Measurements from ENCODE around the gene ALPG.
"Not testable (repeated sequence)": the region's sequence is repeated elsewhere in the genome, so short reads cannot be mapped to it uniquely, and the experiment has no call there.

Gene ALPG

GRCh38 chr2:232419245-232420072 lies 12.8 kb downstream of the ALPG start:
- Mint-ChIP-seq H3K27ac (no peak overlapping the region), H3K4me1 (peaks cover 9% of the 10 kb centered on the region), H3K4me3 (peak overlapping the region; percentile 60), H3K36me3 (no peaks in the 10 kb centered on the region), H3K27me3 (peaks cover 18% of the 10 kb centered on the region), H3K9me3 (no peaks in the 10 kb centered on the region)

- Mint-ChIP-seq H3K27me3 (peaks cover 18% of the 10 kb centered on the region), H3K36me3 (no peaks in the 10 kb centered on the region), H3K4me3 (no peak overlapping the region), H3K27ac (no peak overlapping the region), H3K9me3 (no peaks in the 10 kb centered on the region), H3K4me1 (peaks cover 9% of the 10 kb centered on the region)
Observed at GRCh38 chr2:232420073-232420454, 13.4 kb downstream of the ALPG start.

- H3K27ac Mint-ChIP-seq = no peak overlapping the region
Observed at GRCh38 chr2:232420463-232421188, 14.0 kb downstream of the ALPG start.

GRCh38 chr2:232421189-232421785 lies 14.6 kb downstream of the ALPG start:
- Mint-ChIP-seq H3K9me3 (no peaks in the 10 kb centered on the region), H3K36me3 (no peaks in the 10 kb centered on the region), H3K27ac (no peak overlapping the region), H3K4me3 (no peak overlapping the region), H3K4me1 (peaks cover 9% of the 10 kb centered on the region), H3K27me3 (peaks cover 16% of the 10 kb centered on the region)

More at GRCh38 chr2:232420463-232421188, 14.0 kb downstream of the ALPG start:
- Mint-ChIP-seq H3K4me1 (peaks cover 9% of the 10 kb centered on the region), H3K4me3 (no peak overlapping the region), H3K27me3 (peaks cover 16% of the 10 kb centered on the region), H3K36me3 (no peaks in the 10 kb centered on the region), H3K9me3 (no peaks in the 10 kb centered on the region)

DNA sequence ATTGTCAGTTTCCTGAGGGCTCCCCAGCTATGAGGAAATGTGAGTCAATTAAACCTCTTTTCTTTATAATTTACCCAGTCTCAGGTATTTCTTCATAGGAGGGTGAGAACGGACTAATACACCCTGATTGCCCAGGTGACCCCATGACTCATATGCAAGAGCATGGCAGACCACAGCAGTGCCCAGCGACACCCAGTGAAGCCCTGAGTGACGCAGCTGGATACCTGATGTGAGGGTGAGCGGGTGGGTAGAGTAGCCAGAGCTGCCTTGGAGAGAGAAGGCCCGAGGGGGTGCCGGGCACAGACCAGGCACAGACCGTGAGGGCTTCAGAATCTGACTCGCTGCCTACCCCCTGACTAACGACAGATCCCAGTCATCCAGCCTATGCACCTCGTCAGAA lies 15.4 kb downstream of the ALPG start:
- Mint-ChIP-seq H3K36me3 (no peaks in the 10 kb centered on the region), H3K9me3 (no peaks in the 10 kb centered on the region), H3K27ac (no peak overlapping the region), H3K27me3 (peaks cover 16% of the 10 kb centered on the region), H3K4me3 (peak overlapping the region; percentile 11), H3K4me1 (peaks cover 9% of the 10 kb centered on the region)

DNA sequence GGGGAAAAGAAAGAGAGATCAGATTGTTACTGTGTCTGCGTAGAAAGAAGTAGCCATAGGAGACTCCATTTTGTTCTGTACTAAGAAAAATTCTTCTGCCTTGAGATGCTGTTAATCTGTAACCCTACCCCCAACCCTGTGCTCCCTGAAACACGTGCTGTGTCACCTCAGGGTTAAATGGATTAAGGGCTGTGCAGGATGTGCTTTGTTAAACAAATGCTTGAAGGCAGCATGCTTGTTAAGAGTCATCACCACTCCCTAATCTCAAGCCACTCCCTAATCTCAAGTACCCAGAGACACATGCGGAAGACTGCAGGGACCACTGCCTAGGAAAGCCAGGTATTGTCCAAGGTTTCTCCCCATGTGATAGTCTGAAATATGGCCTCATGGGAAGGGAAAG lies 16.4 kb downstream of the ALPG start:
- peaks cover 16% of the 10 kb centered on the region for H3K27me3 Mint-ChIP-seq
- not testable (repeated sequence) for H3K4me3 Mint-ChIP-seq, H3K4me1 Mint-ChIP-seq

DNA sequence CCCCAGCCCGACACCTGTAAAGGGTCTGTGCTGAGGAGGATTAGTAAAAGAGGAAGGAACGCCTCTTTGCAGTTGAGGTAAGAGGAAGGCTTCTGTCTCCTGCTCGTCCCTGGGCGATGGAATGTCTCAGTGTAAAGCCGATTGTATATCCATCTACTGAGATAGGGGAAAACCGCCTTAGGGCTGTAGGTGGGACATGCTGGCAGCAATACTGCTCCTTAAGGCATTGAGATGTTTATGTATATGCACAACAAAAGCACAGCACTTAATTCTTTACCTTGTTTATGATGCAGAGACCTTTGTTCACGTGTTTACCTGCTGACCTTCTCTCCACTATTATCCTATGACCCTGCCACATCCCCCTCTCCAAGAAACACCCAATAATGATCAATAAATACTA lies 16.8 kb downstream of the ALPG start:
- H3K4me1 Mint-ChIP-seq, H3K9me3 Mint-ChIP-seq, H3K4me3 Mint-ChIP-seq, H3K36me3 Mint-ChIP-seq, H3K27ac Mint-ChIP-seq: not testable (repeated sequence)
- peaks cover 13% of the 10 kb centered on the region for H3K27me3 Mint-ChIP-seq

More for the DNA sequence above, 16.4 kb downstream of the ALPG start:
- not testable (repeated sequence) for H3K27ac Mint-ChIP-seq, H3K36me3 Mint-ChIP-seq, H3K9me3 Mint-ChIP-seq

GRCh38 chr2:232431705-232432590 lies 25.3 kb downstream of the ALPG start:
- H3K27ac Mint-ChIP-seq = no peak overlapping the region
- H3K36me3 Mint-ChIP-seq = no peaks in the 10 kb centered on the region
- no peak overlapping the region for H3K4me3 Mint-ChIP-seq
- H3K4me1 Mint-ChIP-seq = no peaks in the 10 kb centered on the region
- H3K9me3 Mint-ChIP-seq = no peaks in the 10 kb centered on the region
- no peaks in the 10 kb centered on the region for H3K27me3 Mint-ChIP-seq

DNA sequence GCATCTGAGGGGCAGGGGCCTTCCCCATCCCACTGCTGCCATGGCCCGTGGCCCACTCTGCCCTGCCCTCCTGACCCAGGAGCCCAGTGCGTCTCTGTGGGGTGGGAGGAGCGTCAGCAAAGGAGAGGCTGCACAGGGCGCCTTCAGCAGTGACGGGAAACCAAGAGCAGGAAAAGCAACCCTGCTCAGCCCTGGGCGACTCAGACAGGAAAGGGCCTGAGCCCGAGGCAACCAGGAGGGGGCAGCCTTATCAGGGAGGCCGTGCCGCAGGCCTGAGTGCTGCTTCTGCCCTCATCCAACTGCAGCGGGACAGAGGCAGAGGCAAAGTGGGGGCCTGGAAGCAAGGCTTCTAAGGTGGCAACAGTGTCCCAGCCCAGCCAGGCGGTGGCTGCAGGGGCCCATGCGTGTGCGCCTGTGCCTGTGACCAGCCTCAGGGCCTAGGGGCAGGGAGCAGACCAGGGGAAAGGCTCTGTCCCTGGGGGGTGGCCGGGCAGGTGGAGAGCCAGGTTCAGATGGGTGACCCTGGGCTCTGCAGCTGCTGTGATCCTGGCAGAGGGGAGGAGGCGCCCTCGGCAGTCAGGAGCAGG lies 26.0 kb downstream of the ALPG start:
- no peaks in the 10 kb centered on the region for H3K9me3 Mint-ChIP-seq
- no peaks in the 10 kb centered on the region for H3K36me3 Mint-ChIP-seq
- no peaks in the 10 kb centered on the region for H3K4me1 Mint-ChIP-seq
- H3K27me3 Mint-ChIP-seq = no peaks in the 10 kb centered on the region
- no peak overlapping the region for H3K27ac Mint-ChIP-seq
- H3K4me3 Mint-ChIP-seq = no peak overlapping the region

GRCh38 chr2:232433622-232434021 lies 27.0 kb downstream of the ALPG start:
- H3K4me1 Mint-ChIP-seq, H3K27ac Mint-ChIP-seq, H3K36me3 Mint-ChIP-seq, H3K27me3 Mint-ChIP-seq, H3K9me3 Mint-ChIP-seq, H3K4me3 Mint-ChIP-seq: not testable (repeated sequence)

- no peaks in the 10 kb centered on the region for H3K27me3 Mint-ChIP-seq
- H3K9me3 Mint-ChIP-seq = no peaks in the 10 kb centered on the region
Observed at GRCh38 chr2:232434091-232434490, 27.4 kb downstream of the ALPG start.

DNA sequence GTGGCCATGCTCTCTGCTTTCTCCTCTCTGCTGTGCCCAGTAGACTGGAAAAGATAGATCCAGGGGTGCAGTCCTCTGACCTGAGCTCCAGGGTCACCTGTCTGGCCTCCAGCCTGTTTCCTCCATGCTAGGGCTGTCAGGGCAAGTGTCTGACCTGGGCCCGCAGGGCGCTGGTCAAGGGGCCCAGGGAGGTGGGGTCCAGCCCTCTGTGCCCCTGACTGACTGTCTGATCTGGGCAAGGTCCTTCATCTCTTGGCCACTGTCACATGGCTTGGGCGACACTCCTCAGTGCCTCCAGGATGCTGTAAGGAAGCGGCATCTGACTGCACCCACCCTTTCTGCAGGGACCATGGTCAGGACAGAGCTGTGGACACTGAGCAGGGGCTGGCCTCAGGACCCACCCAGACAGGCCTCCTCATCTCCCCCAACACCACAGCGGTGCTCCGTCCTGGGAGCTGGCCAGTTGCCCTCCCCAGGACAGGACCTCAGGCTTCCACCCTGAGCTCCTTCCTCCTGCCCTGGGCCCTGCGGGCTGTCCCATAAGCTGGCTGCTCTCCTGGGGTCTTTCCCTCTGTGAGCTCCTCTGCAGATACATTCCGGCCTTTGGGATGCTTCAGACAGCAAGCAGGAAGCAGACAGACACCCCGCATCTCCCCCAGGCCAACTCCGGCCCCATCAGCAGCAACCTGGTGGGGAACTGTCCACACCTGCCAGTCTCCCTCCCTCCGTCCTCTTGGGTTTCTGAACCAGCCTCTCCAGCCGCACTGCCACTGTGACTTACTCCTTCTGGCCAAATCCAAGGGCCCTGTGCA lies 28.1 kb downstream of the ALPG start:
- H3K4me1 Mint-ChIP-seq = peaks cover under 1% of the 10 kb centered on the region
- no peak overlapping the region for H3K27ac Mint-ChIP-seq
- H3K4me3 Mint-ChIP-seq = no peak overlapping the region
- no peaks in the 10 kb centered on the region for H3K9me3 Mint-ChIP-seq
- H3K36me3 Mint-ChIP-seq = no peaks in the 10 kb centered on the region
- H3K27me3 Mint-ChIP-seq = no peaks in the 10 kb centered on the region

More at GRCh38 chr2:232434091-232434490, 27.4 kb downstream of the ALPG start:
- Mint-ChIP-seq H3K4me3 (no peak overlapping the region), H3K27ac (no peak overlapping the region), H3K36me3 (no peaks in the 10 kb centered on the region), H3K4me1 (no peaks in the 10 kb centered on the region)

GRCh38 chr2:232435375-232435648 lies 28.7 kb downstream of the ALPG start:
- Mint-ChIP-seq H3K36me3 (no peaks in the 10 kb centered on the region), H3K27me3 (no peaks in the 10 kb centered on the region), H3K4me3 (no peak overlapping the region), H3K9me3 (no peaks in the 10 kb centered on the region), H3K27ac (no peak overlapping the region), H3K4me1 (peaks cover 3% of the 10 kb centered on the region)

- Mint-ChIP-seq H3K27ac (no peak overlapping the region), H3K4me3 (no peak overlapping the region), H3K4me1 (peaks cover 3% of the 10 kb centered on the region), H3K9me3 (no peaks in the 10 kb centered on the region), H3K27me3 (no peaks in the 10 kb centered on the region), H3K36me3 (no peaks in the 10 kb centered on the region)
Observed at GRCh38 chr2:232435805-232436204, 29.2 kb downstream of the ALPG start.
